Measurements from ENCODE around the gene SH3RF2.
"Not testable (repeated sequence)": the region's sequence is repeated elsewhere in the genome, so short reads cannot be mapped to it uniquely, and the experiment has no call there.

Gene SH3RF2

GRCh38 chr5:146091881-146092280, 155.5 kb downstream of the SH3RF2 start:
- no peak for DNase-seq

- DNase-seq, result no peak
Observed at GRCh38 chr5:146098047-146098446, 161.7 kb downstream of the SH3RF2 start.

DNA sequence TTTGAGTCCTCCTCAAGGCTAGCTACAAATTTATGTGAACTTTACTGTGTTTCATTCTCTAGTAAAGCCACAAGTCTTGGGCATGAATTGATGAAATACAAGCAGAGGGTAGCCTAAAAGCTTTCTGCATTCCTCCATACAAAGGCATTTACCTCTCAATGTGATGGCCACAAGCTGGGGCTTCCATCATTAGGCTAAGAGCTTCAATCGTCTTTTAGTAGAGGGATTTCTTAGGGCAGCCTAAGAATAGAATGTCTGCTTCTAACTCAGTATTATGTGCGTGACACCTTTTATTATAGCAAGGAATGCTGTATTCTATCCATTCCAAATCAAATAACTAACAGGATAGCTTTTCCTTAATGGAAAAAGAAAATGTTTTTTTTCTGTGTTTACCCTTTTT, 165.3 kb downstream of the SH3RF2 start:
- DNase-seq, result no peak

GRCh38 chr5:146103594-146103993, 167.2 kb downstream of the SH3RF2 start:
- DNase-seq, result peak; percentile 16

GRCh38 chr5:146105477-146105876, 169.1 kb downstream of the SH3RF2 start, which contains the start of gene PLAC8L1:
TSS of gene PLAC8L1 (minus strand) at chr5:146105577. CDS start at chr5:146104311, 1,266 bp downstream.
- no peak for DNase-seq

- DNase-seq, result no peak
Observed at GRCh38 chr5:146107901-146108300, 171.5 kb downstream of the SH3RF2 start.

DNA sequence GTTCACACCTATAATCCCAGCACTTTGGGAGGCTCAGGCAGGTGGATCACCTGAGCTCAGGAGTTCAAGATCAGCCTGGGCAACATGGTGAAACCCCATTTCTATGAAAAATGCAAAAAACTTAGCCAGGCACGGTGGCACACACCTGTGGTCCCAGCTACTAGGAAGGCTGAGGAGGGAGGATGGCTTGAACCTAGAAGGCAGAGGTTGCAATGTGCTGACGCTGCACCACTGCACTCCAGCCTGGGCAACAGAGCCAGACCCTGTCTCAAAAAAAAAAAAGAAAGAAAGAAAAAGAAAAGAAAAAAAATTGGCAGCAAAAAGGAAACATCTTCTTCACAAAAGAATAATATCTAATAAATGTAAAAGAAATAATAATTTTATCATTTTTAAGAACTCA, 172.5 kb downstream of the SH3RF2 start:
- not testable (repeated sequence) for DNase-seq

DNA sequence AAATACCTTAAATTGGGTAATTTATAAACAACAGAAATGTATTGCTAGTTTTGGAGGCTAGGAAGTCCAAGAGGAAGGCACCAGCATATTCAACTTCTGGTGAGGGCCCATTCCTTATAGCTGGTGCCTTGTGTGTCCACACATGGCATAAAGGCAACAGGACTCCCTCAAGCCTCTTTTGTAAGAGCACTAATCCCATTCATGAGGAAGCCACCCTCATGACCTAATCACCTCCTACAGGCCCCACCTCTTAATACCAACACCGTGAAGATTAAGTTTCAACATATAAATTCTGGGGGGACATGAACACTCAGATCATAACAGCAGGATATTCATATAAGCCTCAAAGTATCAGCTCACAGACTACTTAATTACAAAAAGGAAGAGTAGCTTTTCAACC, 173.0 kb downstream of the SH3RF2 start:
- peak; percentile 45 for DNase-seq

DNA sequence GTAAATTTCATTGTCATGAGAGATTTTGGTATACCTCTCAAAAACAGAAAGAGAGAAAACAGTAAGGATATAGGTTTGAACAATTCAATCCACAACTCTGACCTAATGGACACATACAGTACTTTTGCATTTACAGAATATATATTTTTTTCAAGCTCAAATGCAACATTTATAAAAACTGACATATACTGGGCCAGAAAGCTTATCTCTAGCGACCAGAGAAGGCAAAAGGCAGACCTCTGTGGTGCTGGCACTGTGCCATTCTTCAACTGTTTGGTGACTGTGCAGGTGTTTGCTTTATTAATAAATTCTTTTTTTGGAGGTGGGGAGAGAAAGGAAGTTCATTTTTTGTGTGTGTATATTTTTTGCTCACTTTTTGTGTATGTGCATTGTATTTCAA, 175.0 kb downstream of the SH3RF2 start:
- DNase-seq, result peak; percentile 97

GRCh38 chr5:146112476-146112875, 176.1 kb downstream of the SH3RF2 start:
- DNase-seq, result peak; percentile 65
